GM06990 (cell line): ENCODE measurements around the gene SVIL.
"Not testable (repeated sequence)": the region's sequence is repeated elsewhere in the genome, so short reads cannot be mapped to it uniquely, and the experiment has no call there.

ENCODE experiments used
- DNase-seq: peaks from one replicate; pipeline ENCODE4 v3.0.0-alpha.2; 2011; ENCODE audit not compliant: insufficient read length; ENCODE audit errors: extremely low read depth
- H3K27me3 ChIP-seq: replicated peaks from 2 replicates; pipeline ENCODE4 v1.6.0; 2011; ENCODE audit warnings: low read length; ENCODE audit not compliant: control insufficient read depth, insufficient read depth
- H3K36me3 ChIP-seq: 2 replicates; pipeline ENCODE4 v1.5.1; 2011; ENCODE audit warnings: low read length; ENCODE audit not compliant: control insufficient read depth, insufficient read depth
- H3K4me3 ChIP-seq: replicated peaks from 2 replicates; pipeline ENCODE4 v1.5.1; 2011; ENCODE audit warnings: low read depth, mild to moderate bottlenecking, control low read depth, low read length
- TF ChIP-seq, protein P1 (sequence below): IDR thresholded peaks from 2 replicates; pipeline ENCODE4 v1.5.1; 2011; ENCODE audit warnings: low read length, control low read depth, mild to moderate bottlenecking, inconsistent platforms; ENCODE audit not compliant: insufficient read depth, poor library complexity, severe bottlenecking

The SVIL gene

DNA sequence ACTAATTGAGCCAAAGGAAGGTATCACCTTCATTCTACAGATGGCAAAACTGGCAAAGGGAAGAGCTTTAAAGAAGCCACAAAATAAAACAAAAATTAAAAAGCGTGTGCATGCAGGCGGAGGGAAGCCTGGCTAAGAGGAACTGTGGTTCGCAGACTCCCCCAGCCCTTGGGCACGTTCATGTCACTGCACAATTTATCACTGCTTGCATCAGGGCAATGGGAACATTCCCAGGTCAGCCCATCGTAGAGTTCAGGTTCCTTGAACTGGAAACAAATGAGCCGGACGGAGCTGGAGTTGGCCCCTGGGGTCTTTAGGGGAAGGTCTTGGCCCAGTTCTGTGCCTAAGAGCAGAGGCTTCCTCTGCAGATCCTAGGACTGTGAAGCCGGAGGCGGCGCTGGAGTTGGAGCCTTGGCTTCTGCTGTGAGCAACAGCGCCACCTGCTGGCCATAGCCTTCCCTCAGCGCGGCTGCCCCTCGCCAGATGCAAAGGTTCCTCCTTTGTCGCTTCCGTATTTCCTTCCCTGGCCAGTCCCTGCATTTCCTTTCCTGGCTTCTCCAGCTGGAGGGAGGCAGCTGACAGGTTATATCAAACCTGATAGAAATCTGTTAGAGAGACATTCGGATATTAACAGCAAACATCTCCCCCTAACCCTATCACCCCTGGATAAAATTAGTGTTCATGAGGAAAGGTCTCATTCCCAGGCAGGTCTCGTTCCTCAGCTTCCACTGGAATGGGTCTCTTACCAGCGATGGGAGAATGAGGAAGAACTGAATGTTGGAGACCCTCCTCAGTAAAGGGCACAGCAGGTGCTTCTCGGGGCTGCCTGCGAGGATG, 185.8 kb downstream of the SVIL start:
- peak; percentile 47 for DNase-seq
- TF ChIP-seq, protein P1, sequence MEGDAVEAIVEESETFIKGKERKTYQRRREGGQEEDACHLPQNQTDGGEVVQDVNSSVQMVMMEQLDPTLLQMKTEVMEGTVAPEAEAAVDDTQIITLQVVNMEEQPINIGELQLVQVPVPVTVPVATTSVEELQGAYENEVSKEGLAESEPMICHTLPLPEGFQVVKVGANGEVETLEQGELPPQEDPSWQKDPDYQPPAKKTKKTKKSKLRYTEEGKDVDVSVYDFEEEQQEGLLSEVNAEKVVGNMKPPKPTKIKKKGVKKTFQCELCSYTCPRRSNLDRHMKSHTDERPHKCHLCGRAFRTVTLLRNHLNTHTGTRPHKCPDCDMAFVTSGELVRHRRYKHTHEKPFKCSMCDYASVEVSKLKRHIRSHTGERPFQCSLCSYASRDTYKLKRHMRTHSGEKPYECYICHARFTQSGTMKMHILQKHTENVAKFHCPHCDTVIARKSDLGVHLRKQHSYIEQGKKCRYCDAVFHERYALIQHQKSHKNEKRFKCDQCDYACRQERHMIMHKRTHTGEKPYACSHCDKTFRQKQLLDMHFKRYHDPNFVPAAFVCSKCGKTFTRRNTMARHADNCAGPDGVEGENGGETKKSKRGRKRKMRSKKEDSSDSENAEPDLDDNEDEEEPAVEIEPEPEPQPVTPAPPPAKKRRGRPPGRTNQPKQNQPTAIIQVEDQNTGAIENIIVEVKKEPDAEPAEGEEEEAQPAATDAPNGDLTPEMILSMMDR = peak; percentile 81

DNA sequence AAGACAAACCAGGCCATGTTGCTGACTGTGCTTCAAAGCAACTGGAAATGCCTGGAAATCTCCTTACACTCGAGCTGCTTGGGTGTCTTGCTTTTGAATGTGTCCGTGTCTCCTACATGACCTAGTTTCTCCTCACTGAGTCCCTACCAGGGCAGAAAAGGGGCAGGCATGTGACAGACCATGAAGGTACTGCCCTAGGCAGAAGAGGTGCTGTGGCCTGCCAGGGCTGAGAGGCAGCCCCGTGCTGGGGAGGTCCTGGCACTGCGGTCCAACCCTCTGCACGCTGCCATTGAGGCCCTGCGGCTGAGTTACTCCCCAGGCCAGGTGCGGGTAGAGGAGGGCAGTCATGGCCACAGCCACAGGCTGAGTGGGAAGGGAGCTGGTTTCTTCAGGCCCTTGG, 186.6 kb downstream of the SVIL start:
- Histone ChIP-seq H3K27me3 (no peaks in the 10 kb centered on the region), H3K36me3 (no peaks in the 10 kb centered on the region), H3K4me3 (no peak overlapping the region)
- DNase-seq = no peak
- TF ChIP-seq, protein P1 = no peak

More for the DNA sequence above, 185.8 kb downstream of the SVIL start:
- not testable (repeated sequence) for H3K4me3 ChIP-seq, H3K36me3 ChIP-seq, H3K27me3 ChIP-seq

DNA sequence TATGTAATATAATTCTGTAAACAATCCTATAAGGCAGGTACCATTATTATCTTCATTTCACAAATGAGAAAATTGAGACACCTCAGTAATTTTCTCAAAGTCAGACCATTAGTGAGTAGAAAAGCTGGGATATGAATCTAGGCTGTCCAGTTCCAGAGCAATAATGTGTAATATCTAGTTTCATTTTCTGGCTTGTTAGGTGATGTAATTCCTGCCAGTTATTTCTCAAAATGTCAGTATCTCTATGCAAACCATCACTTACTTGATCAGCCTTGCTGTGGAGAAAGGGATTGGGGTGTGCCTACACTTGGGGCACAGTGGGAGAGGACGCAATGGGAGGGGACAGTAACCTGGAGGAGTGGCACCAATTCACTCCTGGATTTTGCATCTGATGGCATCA, 188.4 kb downstream of the SVIL start:
- H3K36me3 ChIP-seq = no peaks in the 10 kb centered on the region
- no peaks in the 10 kb centered on the region for H3K27me3 ChIP-seq
- TF ChIP-seq, protein P1 = no peak
- H3K4me3 ChIP-seq = no peak overlapping the region
- DNase-seq = no peak

DNA sequence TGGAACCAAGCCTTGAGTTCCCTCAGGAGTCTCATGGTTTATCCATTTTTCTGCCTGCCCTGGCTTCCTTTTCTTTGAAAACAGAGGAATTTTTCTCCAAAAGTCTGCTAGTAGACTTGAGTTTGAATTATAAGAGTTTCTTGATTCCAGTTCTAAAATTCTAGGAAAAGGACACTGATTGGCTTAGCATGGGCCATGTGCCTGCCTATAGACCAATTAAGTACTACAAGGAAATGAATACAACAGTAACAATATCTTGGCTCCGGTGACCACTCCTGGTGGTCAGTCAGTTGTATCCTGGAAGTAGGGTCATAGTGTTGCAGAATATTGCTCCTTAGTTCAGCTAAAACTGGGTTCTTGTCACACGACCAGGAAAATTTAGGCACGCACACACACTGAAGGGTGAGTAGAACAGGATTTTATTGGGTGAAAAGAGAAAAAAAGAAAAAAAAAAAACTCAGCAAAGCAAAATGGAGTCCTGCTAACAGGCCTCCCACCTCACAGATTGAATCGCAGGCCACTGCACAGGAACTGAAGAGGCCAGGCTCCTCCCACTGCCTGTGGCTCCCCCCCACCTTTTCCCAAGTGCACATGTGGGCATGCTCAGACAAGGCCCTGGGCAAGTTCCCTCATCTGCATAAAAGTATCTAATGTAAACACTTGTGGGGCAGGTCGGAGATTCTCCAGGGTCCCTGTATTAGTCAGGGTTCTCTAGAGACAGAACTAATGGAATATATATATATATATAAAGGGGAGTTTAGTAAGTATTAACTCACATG, 190.8 kb downstream of the SVIL start:
- no peak for DNase-seq
- H3K4me3 ChIP-seq = no peak overlapping the region
- TF ChIP-seq, protein P1 = no peak
- no peaks in the 10 kb centered on the region for H3K27me3 ChIP-seq
- no peaks in the 10 kb centered on the region for H3K36me3 ChIP-seq

DNA sequence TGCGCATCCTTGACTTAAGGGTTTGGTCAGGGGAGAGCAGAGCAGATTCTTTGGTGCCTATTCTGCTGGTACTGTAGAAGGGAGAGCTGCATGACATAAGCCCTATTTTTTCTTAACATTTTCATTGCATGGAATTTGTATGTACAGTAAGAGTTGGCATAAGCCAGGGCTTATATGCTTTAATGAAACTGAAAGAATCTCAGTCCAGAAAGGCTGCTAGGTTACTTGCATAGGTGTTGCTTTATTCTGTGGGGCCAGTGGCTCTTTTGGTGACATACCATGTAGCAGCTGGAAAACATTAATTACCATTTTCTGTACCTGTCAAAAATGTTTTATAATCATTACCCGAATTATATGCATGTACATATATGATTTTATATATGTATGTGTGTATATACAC, 193.8 kb downstream of the SVIL start:
- Histone ChIP-seq H3K36me3 (no peaks in the 10 kb centered on the region), H3K27me3 (no peaks in the 10 kb centered on the region), H3K4me3 (no peak overlapping the region)
- TF ChIP-seq, protein P1 = no peak
- no peak for DNase-seq

DNA sequence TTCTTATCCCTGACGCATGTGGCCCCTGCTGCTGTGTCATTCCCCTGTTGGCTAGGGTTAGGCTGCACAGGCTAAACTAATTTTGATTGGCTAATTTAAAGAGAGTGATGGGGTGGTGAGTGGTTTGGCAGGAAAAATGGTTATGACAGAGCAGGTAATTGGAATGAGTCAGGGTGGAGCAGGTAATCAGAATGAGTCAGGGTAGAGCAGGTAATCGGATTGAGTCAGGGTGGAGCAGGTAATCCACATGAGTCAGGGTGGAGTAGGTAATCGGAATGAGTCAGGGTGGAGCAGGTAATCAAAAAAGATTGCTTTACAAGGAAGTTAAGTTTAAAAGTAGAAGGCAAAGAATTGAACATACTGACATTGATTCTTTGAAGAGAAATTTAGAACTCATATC, 195.8 kb downstream of the SVIL start:
- not testable (repeated sequence) for H3K36me3 ChIP-seq

More for the DNA sequence above, 195.8 kb downstream of the SVIL start:
- not testable (repeated sequence) for H3K4me3 ChIP-seq, H3K27me3 ChIP-seq, DNase-seq
